PC-9 (cell line): ENCODE results near the gene SPIB. TPM values are rescaled to one million over a fixed set of nuclear protein-coding genes. Genes with fewer than 3 reads are reported as not detected.

Experiments used
- BruUV-seq: library from RNA; stranded (reverse); fragments of 400-500 nt; replicated peaks from 2 replicates; lab custom pipeline; 2021; lab: Mats Ljungman, UMichigan
- CTCF ChIA-PET: fragments of 300-600 bp; sonication (Branson Sonifier 250); formaldehyde crosslinking; loops from one replicate; lab custom pipeline; 2022; ENCODE audit warnings: antibody characterized with exemption; lab: Charles Lee
- POLR2A ChIA-PET: fragments of 300-600 bp; sonication (Branson Sonifier 250); formaldehyde crosslinking; loops from one replicate; lab custom pipeline; 2022; ENCODE audit warnings: antibody characterized with exemption; ENCODE audit not compliant: unreplicated experiment; lab: Charles Lee
- DNase-seq, 2 experiments: peaks; one replicate each; pipeline versions ENCODE4 v3.0.0 to v3.0.0-alpha.2; 2015 to 2022; ENCODE audit warnings: mixed read lengths in 1 of 2
- H2AFZ ChIP-seq: fragments of 200-600 bp; sonication (generic); 2 replicates; pipeline ENCODE4 v1.8.1; 2017; ENCODE audit warnings: antibody characterized with exemption
- H3F3A ChIP-seq: fragments of 200-600 bp; sonication (generic); 2 replicates; pipeline ENCODE4 v1.8.1; 2017; ENCODE audit warnings: antibody characterized with exemption, mild to moderate bottlenecking, low read depth; ENCODE audit not compliant: insufficient read depth
- H3K27ac ChIP-seq: fragments of 200-600 bp; sonication (generic); 2 replicates; pipeline ENCODE4 v1.6.1; 2016; ENCODE audit warnings: mixed run types
- H3K27me3 ChIP-seq: fragments of 200-600 bp; sonication (generic); 2 replicates; pipeline ENCODE4 v1.6.1; 2016; ENCODE audit warnings: low read depth, mixed run types; ENCODE audit not compliant: insufficient read depth
- H3K36me3 ChIP-seq: fragments of 200-600 bp; sonication (generic); 2 replicates; pipeline ENCODE4 v1.6.1; 2016; ENCODE audit warnings: low read depth, mixed run types
- H3K4me1 ChIP-seq: fragments of 200-600 bp; sonication (generic); replicated peaks from 2 replicates; pipeline ENCODE4 v1.6.1; 2016; ENCODE audit warnings: mixed run types; ENCODE audit not compliant: insufficient read depth
- H3K4me2 ChIP-seq: fragments of 200-600 bp; sonication (generic); 2 replicates; pipeline ENCODE4 v1.6.1; 2017; ENCODE audit warnings: mixed run types
- H3K4me3 ChIP-seq: fragments of 200-600 bp; sonication (generic); 2 replicates; pipeline ENCODE4 v1.6.1; 2016; ENCODE audit warnings: mixed run types
- H3K79me2 ChIP-seq: fragments of 200-600 bp; sonication (generic); 2 replicates; pipeline ENCODE4 v1.6.1; 2017; ENCODE audit warnings: low read depth, mixed run types
- H3K9me2 ChIP-seq: fragments of 200-600 bp; sonication (generic); 2 replicates; pipeline ENCODE4 v1.8.1; 2017; ENCODE audit warnings: mild to moderate bottlenecking; ENCODE audit not compliant: insufficient read depth
- H3K9me3 ChIP-seq: fragments of 200-600 bp; sonication (generic); 2 replicates; pipeline ENCODE4 v1.8.1; 2016; ENCODE audit warnings: low read depth; ENCODE audit not compliant: insufficient read depth
- H4K20me1 ChIP-seq: fragments of 200-600 bp; sonication (generic); 2 replicates; pipeline ENCODE4 v1.8.1; 2017; ENCODE audit not compliant: insufficient read depth
- EZH2 ChIP-seq: fragments of 200-600 bp; sonication (generic); IDR thresholded peaks from 2 replicates; pipeline ENCODE4 v1.8.0; 2017; ENCODE audit warnings: antibody characterized with exemption, low read depth
- intact Hi-C: fragments of 100-400 bp; cut with micrococcal nuclease; formaldehyde crosslinking; loops from one replicate; pipeline ENCODE4 v1.10.0; 2022; ENCODE audit not compliant: unreplicated experiment
- total RNA-seq: library from RNA; stranded (reverse); gene quantifications from 2 replicates; pipeline ENCODE4 v1.2.3, GENCODE V29; 2021
- TF ChIP-seq, protein P1 (sequence below): fragments of 200-600 bp; sonication (generic); conservative IDR thresholded peaks from 2 replicates; pipeline ENCODE4 v1.6.1; 2017; ENCODE audit warnings: mixed run types, antibody characterized with exemption, mild to moderate bottlenecking, moderate library complexity

SPIB gene
- total RNA-seq, 1 experiment from 2014 or later: not detected

- H3F3A ChIP-seq: peaks cover 21% of the 10 kb centered on the region; the same call in 1 of the 2 replicates
- DNase-seq: no peak
- no peaks in the 10 kb centered on the region for H3K9me2 ChIP-seq
- TF ChIP-seq EZH2: no peak
- TF ChIP-seq, protein P1, sequence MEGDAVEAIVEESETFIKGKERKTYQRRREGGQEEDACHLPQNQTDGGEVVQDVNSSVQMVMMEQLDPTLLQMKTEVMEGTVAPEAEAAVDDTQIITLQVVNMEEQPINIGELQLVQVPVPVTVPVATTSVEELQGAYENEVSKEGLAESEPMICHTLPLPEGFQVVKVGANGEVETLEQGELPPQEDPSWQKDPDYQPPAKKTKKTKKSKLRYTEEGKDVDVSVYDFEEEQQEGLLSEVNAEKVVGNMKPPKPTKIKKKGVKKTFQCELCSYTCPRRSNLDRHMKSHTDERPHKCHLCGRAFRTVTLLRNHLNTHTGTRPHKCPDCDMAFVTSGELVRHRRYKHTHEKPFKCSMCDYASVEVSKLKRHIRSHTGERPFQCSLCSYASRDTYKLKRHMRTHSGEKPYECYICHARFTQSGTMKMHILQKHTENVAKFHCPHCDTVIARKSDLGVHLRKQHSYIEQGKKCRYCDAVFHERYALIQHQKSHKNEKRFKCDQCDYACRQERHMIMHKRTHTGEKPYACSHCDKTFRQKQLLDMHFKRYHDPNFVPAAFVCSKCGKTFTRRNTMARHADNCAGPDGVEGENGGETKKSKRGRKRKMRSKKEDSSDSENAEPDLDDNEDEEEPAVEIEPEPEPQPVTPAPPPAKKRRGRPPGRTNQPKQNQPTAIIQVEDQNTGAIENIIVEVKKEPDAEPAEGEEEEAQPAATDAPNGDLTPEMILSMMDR: no peak
- H3K9me3 ChIP-seq: no peaks in the 10 kb centered on the region
- no peak overlapping the region for H3K4me3 ChIP-seq
- H3K27ac ChIP-seq: no peak overlapping the region
- no peaks in the 10 kb centered on the region for H3K27me3 ChIP-seq
- H3K4me2 ChIP-seq: no peak overlapping the region
- intact Hi-C loops: no loop called here
- no peaks in the 10 kb centered on the region for H4K20me1 ChIP-seq
- H3K4me1 ChIP-seq: no peaks in the 10 kb centered on the region
- 0 out of 2 replicates have a peak, but pooled peaks cover 15% of the 10 kb centered on the region for H3K36me3 ChIP-seq
- ChIA-PET CTCF (no interaction called here), POLR2A (no interaction called here)
- BruUV-seq: no TSS peak
- H3K79me2 ChIP-seq: no peaks in the 10 kb centered on the region
- H2AFZ ChIP-seq: no peak overlapping the region
Measured at GRCh38 chr19:50410109-50410508, 8.6 kb upstream of the SPIB start.

DNA sequence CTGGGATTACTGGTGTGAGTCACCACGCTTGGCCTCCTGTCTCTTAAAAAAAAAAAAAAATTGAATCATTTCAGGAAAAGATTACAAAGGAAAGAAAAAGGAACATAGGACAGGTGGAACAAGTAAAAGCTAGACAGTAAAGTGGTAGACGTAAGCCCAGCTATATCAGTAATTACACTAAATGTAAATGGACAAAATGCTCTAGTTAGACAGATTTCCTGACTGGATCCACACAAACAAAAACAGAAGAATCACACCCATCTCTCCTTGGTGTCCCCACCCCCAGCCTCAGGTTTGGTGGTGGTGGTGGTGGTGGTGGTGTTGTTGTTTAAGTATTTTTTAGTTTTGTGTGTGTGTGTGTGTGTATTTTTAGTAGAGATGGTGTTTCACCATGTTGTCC, 6.3 kb upstream of the SPIB start:
- Histone ChIP-seq H3K4me2 (no peak overlapping the region), H3K4me3 (no peak overlapping the region), H3F3A (peaks cover 21% of the 10 kb centered on the region; the same call in 1 of the 2 replicates), H3K27me3 (no peaks in the 10 kb centered on the region), H2AFZ (no peak overlapping the region), H3K79me2 (no peaks in the 10 kb centered on the region), H3K27ac (no peak overlapping the region), H3K36me3 (no peaks in the 10 kb centered on the region), H4K20me1 (no peaks in the 10 kb centered on the region), H3K9me3 (no peaks in the 10 kb centered on the region), H3K4me1 (no peaks in the 10 kb centered on the region), H3K9me2 (no peaks in the 10 kb centered on the region)
- POLR2A ChIA-PET: no interaction called here
- no TSS peak for BruUV-seq
- TF ChIP-seq, protein P1: no peak
- no peak for TF ChIP-seq EZH2
- no peak for DNase-seq
- intact Hi-C loops: no loop called here
- CTCF ChIA-PET: no interaction called here

DNA sequence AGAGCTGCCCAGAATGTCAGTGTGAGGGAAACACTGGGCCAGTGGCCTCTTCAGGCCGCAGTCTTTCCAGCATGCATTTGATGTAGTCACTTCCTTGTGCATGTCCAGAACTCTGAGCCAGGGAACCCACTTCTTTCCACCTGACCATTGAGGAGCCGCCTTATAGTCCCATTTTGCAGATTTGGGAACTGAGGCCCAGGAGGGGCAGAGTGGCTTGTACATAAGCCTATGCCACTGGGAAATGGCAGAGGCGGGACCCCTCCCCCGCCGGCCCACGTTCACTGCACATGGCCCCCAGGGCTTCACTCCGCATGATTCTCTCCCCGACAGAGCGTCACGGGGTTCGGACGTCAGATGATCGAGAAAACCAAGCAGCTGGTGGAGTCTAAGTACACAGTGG, 5.6 kb upstream of the SPIB start:
- POLR2A ChIA-PET: no interaction called here
- H3K27me3 ChIP-seq: no peaks in the 10 kb centered on the region
- no peak overlapping the region for H3K27ac ChIP-seq
- no peak overlapping the region for H2AFZ ChIP-seq
- H3K4me3 ChIP-seq: no peak overlapping the region
- intact Hi-C loops: no loop called here
- CTCF ChIA-PET: no interaction called here
- H4K20me1 ChIP-seq: no peaks in the 10 kb centered on the region
- no peaks in the 10 kb centered on the region for H3K9me3 ChIP-seq
- no peaks in the 10 kb centered on the region for H3K79me2 ChIP-seq
- no peaks in the 10 kb centered on the region for H3K4me1 ChIP-seq
- H3K9me2 ChIP-seq: no peaks in the 10 kb centered on the region
- no peak for DNase-seq
- BruUV-seq: no TSS peak
- H3F3A ChIP-seq: peaks cover 21% of the 10 kb centered on the region; the same call in 1 of the 2 replicates
- no peak overlapping the region for H3K4me2 ChIP-seq
- no peak for TF ChIP-seq EZH2
- TF ChIP-seq, protein P1: no peak
- H3K36me3 ChIP-seq: no peaks in the 10 kb centered on the region
